GM12878 (cell line): ENCODE measurements around the gene UNC93B1.
"Not testable (repeated sequence)": the region's sequence is repeated elsewhere in the genome, so short reads cannot be mapped to it uniquely, and the experiment has no call there.

ENCODE experiments used
- CTCF ChIP-seq, 3 experiments: IDR thresholded peaks in 2 of 3; conservative IDR thresholded peaks in 1 of 3; 2 replicates each; pipeline ENCODE4 v1.5.1; 2011; ENCODE audit warnings: low read depth in 3 of 3, low read length in 3 of 3, mild to moderate bottlenecking in 3 of 3, control low read depth in 2 of 3, moderate library complexity in 2 of 3, inconsistent platforms in 1 of 3, mixed read lengths in 1 of 3; ENCODE audit not compliant: control insufficient read depth in 2 of 3, insufficient read depth in 1 of 3; ENCODE audit errors: extremely low read depth in 1 of 3
- ETV6 ChIP-seq, 2 experiments: fragments of 450-650 bp in 1 of 2; IDR thresholded peaks in 1 of 2; conservative IDR thresholded peaks in 1 of 2; 2 replicates each; pipeline ENCODE4 v1.6.1; 2014; ENCODE audit warnings: antibody characterized with exemption in 1 of 2, borderline replicate concordance in 1 of 2, low read depth in 1 of 2, mild to moderate bottlenecking in 1 of 2, moderate library complexity in 1 of 2
- POLR2AphosphoS5 ChIP-seq: IDR thresholded peaks from 2 replicates; pipeline ENCODE4 v1.6.1; 2011; ENCODE audit warnings: mild to moderate bottlenecking, low read length, inconsistent platforms
- TAF1 ChIP-seq: IDR thresholded peaks from 2 replicates; pipeline ENCODE4 v1.6.1; 2011; ENCODE audit warnings: mild to moderate bottlenecking, low read depth, low read length, borderline replicate concordance

- not testable (repeated sequence) for TF ChIP-seq TAF1; ETV6 (conservative IDR thresholded peaks at IDR 0.05 in 1 of 2, IDR thresholded peaks at IDR 0.05 in 1 of 2; ENCODE audit: borderline replicate concordance in 1 of 2, low read depth in 1 of 2); CTCF (IDR thresholded peaks at IDR 0.05 in 2 of 3, conservative IDR thresholded peaks at IDR 0.05 in 1 of 3; ENCODE audit: control insufficient read depth in 2 of 3, extremely low read depth in 1 of 3, insufficient read depth in 1 of 3, low read depth in 3 of 3, low read length in 3 of 3); POLR2AphosphoS5
Measured at GRCh38 chr11:67974746-67975145, 29.2 kb downstream of the UNC93B1 start.
